Upper lobe of left lung (tissue), 4 donors: ENCODE results near the gene LRRC31.

Experiments
- POLR2A ChIP-seq, 4 donors: fragments of 450-650 bp; IDR thresholded peaks; one replicate each; pipeline ENCODE4 v1.5.1; 2016 to 2017; ENCODE audit warnings: antibody characterized with exemption in 4 of 4, mild to moderate bottlenecking in 2 of 4
- POLR2AphosphoS5 ChIP-seq, 2 donors: sonication (generic); formaldehyde crosslinking; IDR thresholded peaks; one replicate each; pipeline ENCODE4 v1.5.1; 2017; ENCODE audit warnings: antibody characterized with exemption in 2 of 2
- TF ChIP-seq, protein P1 (sequence below), 6 experiments: fragments of 450-650 bp in 4 of 6; fragments of 200-600 bp in 2 of 6; sonication (generic) in 2 of 6; IDR thresholded peaks; one replicate each; pipeline ENCODE4 v1.5.1; 2016 to 2019; ENCODE audit warnings: antibody characterized with exemption in 6 of 6

DNA sequence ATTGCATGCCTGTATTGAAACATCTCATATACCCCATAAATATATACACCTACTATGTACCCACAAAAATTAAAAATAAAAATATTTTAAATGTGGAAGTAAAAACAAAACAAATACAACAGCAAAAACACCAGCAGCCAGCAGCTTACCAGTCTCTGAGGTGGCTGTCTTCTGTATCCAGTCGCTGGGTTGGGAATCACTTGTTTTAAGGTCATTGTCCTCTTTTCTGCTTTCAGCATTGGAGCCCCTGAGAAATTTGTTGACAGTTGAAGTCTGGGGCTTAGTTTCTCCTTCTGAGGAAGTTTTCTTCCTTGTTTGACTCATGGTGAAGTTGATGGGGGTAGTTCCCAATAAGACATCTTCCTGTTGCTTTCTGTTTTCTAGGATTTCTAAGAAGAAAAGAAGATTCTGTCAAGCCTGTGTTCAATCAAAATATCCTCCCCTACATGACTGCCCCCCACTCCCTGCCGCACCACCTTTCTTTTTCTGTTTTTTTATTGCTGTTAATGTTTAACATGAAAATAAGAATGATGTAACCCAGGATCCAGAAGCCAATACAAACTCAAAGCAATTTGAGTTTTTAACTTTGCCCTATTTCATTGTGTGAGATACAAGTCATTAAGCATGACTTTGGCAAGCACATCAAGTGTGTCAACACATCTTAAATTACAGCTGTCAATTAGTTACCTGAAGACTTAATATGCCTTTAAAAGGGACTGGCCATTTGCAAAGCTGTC lies at the start of gene LRRC31:
- TF ChIP-seq, protein P1, sequence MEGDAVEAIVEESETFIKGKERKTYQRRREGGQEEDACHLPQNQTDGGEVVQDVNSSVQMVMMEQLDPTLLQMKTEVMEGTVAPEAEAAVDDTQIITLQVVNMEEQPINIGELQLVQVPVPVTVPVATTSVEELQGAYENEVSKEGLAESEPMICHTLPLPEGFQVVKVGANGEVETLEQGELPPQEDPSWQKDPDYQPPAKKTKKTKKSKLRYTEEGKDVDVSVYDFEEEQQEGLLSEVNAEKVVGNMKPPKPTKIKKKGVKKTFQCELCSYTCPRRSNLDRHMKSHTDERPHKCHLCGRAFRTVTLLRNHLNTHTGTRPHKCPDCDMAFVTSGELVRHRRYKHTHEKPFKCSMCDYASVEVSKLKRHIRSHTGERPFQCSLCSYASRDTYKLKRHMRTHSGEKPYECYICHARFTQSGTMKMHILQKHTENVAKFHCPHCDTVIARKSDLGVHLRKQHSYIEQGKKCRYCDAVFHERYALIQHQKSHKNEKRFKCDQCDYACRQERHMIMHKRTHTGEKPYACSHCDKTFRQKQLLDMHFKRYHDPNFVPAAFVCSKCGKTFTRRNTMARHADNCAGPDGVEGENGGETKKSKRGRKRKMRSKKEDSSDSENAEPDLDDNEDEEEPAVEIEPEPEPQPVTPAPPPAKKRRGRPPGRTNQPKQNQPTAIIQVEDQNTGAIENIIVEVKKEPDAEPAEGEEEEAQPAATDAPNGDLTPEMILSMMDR (IDR thresholded peaks at IDR 0.05): no peak
- TF ChIP-seq POLR2AphosphoS5 (IDR thresholded peaks at IDR 0.05): no peak
- no peak for TF ChIP-seq POLR2A (IDR thresholded peaks at IDR 0.05)
